ENCODE results near the gene GALNT2. TPM values are rescaled to one million over a fixed set of nuclear protein-coding genes. Genes with fewer than 3 reads are reported as not detected.
A peak's percentile ranks its signal among the peaks of the same experiment; 100 is the strongest.

GALNT2 gene
- total and polyA plus RNA-seq, 2 of the 13 experiments (the other 11 are each of a cell fraction or from before 2014, with no cell fraction given), result 39.3 to 39.6 TPM

GRCh38 chr1:230157420-230158390, 90.7 kb downstream of the GALNT2 start (continued):
- TF ChIP-seq MTF2 (CRISPR knock-in tag; IDR thresholded peaks at IDR 0.05; ENCODE audit: borderline replicate concordance) (no peak), ZNF740 (CRISPR knock-in tag; IDR thresholded peaks at IDR 0.05) (no peak), NPAS2 (CRISPR knock-in tag; IDR thresholded peaks at IDR 0.05; ENCODE audit: borderline replicate concordance) (no peak), SATB2 (CRISPR knock-in tag; IDR thresholded peaks at IDR 0.05) (no peak), E2F2 (CRISPR knock-in tag; IDR thresholded peaks at IDR 0.05; ENCODE audit: borderline replicate concordance) (no peak), NAIF1 (CRISPR knock-in tag; IDR thresholded peaks at IDR 0.05; ENCODE audit: borderline replicate concordance) (no peak), BHLHE40 (IDR thresholded peaks at IDR 0.05; ENCODE audit: low read length) (0 out of 2 replicates have a peak, but pooled peaks have one; percentile 29), ZNF383 (CRISPR knock-in tag; IDR thresholded peaks at IDR 0.05; ENCODE audit: borderline replicate concordance) (no peak), ARID5B (CRISPR knock-in tag; IDR thresholded peaks at IDR 0.05) (peak; percentile 59), ZNF430 (CRISPR knock-in tag; IDR thresholded peaks at IDR 0.05) (no peak), SKIL (CRISPR knock-in tag; IDR thresholded peaks at IDR 0.05; ENCODE audit: borderline replicate concordance) (no peak), YEATS4 (CRISPR knock-in tag; IDR thresholded peaks at IDR 0.05; ENCODE audit: borderline replicate concordance) (no peak), IKZF1 (IDR thresholded peaks at IDR 0.05) (no peak), ZNF121 (CRISPR knock-in tag; IDR thresholded peaks at IDR 0.05) (no peak), ZNF337 (CRISPR knock-in tag; IDR thresholded peaks at IDR 0.05; ENCODE audit: borderline replicate concordance, low read depth) (no peak), ZBTB4 (CRISPR knock-in tag; IDR thresholded peaks at IDR 0.05; ENCODE audit: borderline replicate concordance) (no peak), KLF6 (CRISPR knock-in tag; IDR thresholded peaks at IDR 0.05) (no peak)

Data from HepG2 (cell line).